ENCODE data around the gene LRRC4C.

GRCh38 chr11:40287916-40288803, 1171.3 kb downstream of the LRRC4C start:
- TF ChIP-seq POLR2A (IDR thresholded peaks at IDR 0.05; ENCODE audit: low read depth, low read length) (no peak), POLR2AphosphoS5 (IDR thresholded peaks at IDR 0.05; ENCODE audit: insufficient read depth, low read depth, low read length) (no peak), CTCF (IDR thresholded peaks at IDR 0.05; ENCODE audit: extremely low read depth in 1 of 2, insufficient read depth in 1 of 2, low read depth in 1 of 2, low read length in 2 of 2) (no peak), JUN (IDR thresholded peaks at IDR 0.05; ENCODE audit: borderline replicate concordance, insufficient read depth, insufficient read length, low read depth) (no peak), FOS (IDR thresholded peaks at IDR 0.05; ENCODE audit: borderline replicate concordance, insufficient read depth, low read length) (no peak), EZH2 (IDR thresholded peaks at IDR 0.05; ENCODE audit: borderline replicate concordance, low read depth, low read length, severe bottlenecking) (no peak)
- TF ChIP-seq, protein P1, sequence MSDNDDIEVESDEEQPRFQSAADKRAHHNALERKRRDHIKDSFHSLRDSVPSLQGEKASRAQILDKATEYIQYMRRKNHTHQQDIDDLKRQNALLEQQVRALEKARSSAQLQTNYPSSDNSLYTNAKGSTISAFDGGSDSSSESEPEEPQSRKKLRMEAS (IDR thresholded peaks at IDR 0.05; ENCODE audit: insufficient read depth, insufficient read length) = no peak

Measured in endothelial cell of umbilical vein (primary cell).